Activated CD4-positive, alpha-beta T cell treated with anti-CD3 and anti-CD28 coated beads for 36 hours (primary cell): ENCODE data around the gene FBXL15. TPM values are rescaled to one million over a fixed set of nuclear protein-coding genes. Genes with fewer than 3 reads are reported as not detected.

ENCODE experiments used
- ATAC-seq: fragments of 200-7000 bp; cut with Tn5 transposase; one replicate; pipeline ENCODE4 v1.10.0; 2021; ENCODE audit warnings: mild to moderate bottlenecking, moderate library complexity
- CTCF ChIA-PET: fragments of 350-600 bp; sonication (Branson Sonifier 250); formaldehyde crosslinking; loops from one replicate; lab custom pipeline; 2021; ENCODE audit warnings: antibody characterized with exemption; lab: Charles Lee
- POLR2A ChIA-PET: fragments of 350-600 bp; sonication (Branson Sonifier 250); formaldehyde crosslinking; loops from one replicate; lab custom pipeline; 2021; ENCODE audit warnings: antibody characterized with exemption, inconsistent platforms; lab: Charles Lee
- DNase-seq: peaks from one replicate; pipeline ENCODE4 v3.0.0-alpha.2; 2020
- H3K27ac Mint-ChIP-seq: one replicate; pipeline ENCODE4 v1.8.0; 2021; ENCODE audit warnings: mixed read lengths
- H3K27me3 Mint-ChIP-seq: one replicate; pipeline ENCODE4 v1.8.0; 2021; ENCODE audit warnings: mixed read lengths
- H3K36me3 Mint-ChIP-seq: one replicate; pipeline ENCODE4 v1.8.0; 2021; ENCODE audit warnings: low read depth, mixed read lengths
- H3K4me1 Mint-ChIP-seq: one replicate; pipeline ENCODE4 v1.8.0; 2021; ENCODE audit warnings: mixed read lengths
- H3K4me3 Mint-ChIP-seq: one replicate; pipeline ENCODE4 v1.8.0; 2021; ENCODE audit warnings: mild to moderate bottlenecking, moderate library complexity, mixed read lengths
- H3K9me3 Mint-ChIP-seq: one replicate; pipeline ENCODE4 v1.8.0; 2021; ENCODE audit warnings: low read depth, mixed read lengths
- intact Hi-C, 2 experiments: fragments of 100-400 bp; cut with DNase I in 1 of 2; cut with micrococcal nuclease in 1 of 2; formaldehyde crosslinking; loops; one replicate each; pipeline versions ENCODE4 v1.14.2 to v1.15.1; 2022 to 2024; cut with DNase I, micrococcal nuclease
- total RNA-seq, 2 experiments: library from RNA; stranded (reverse); gene quantifications; one replicate each; pipeline ENCODE4 v1.2.3, GENCODE V29; 2021

Gene FBXL15
- total RNA-seq, 2 experiments from 2014 or later, result 5.4 to 11.9 TPM

- Mint-ChIP-seq H3K27ac (peak overlapping the region; percentile 98), H3K4me1 (peaks cover 49% of the 10 kb centered on the region), H3K27me3 (no peaks in the 10 kb centered on the region), H3K4me3 (peak overlapping the region; percentile 95), H3K9me3 (no peaks in the 10 kb centered on the region), H3K36me3 (peaks cover 62% of the 10 kb centered on the region)
- DNase-seq (peak; percentile 36), ATAC-seq (no peak)
- intact Hi-C loops, result loop anchor here (5.0 to 10.0 kb wide), 4 partner anchors 35 to 565 kb away; partner anchors contain the start of genes CUEDC2 (in 1 of the 2) and TRIM8 (in 1 of the 2)
- ChIA-PET POLR2A (interaction anchor here (0.9 to 1.4 kb wide), 2 partner anchors 10 to 23 kb away, joined by 6 read pairs; partner anchors contain the start of gene FBXL15), CTCF (interaction anchor here (0.6 to 7.6 kb wide), 10 partner anchors 9 to 265 kb away, joined by 3 to 67 read pairs (median 8); partner anchors contain the start of genes FBXL15 and PPRC1)
Measured at GRCh38 chr10:102397222-102398171, 23.1 kb upstream of the FBXL15 start.

GRCh38 chr10:102398172-102399020 lies 22.2 kb upstream of the FBXL15 start:
- Mint-ChIP-seq H3K27me3 (no peaks in the 10 kb centered on the region), H3K27ac (peak overlapping the region; percentile 98), H3K4me1 (peaks cover 42% of the 10 kb centered on the region), H3K9me3 (no peaks in the 10 kb centered on the region), H3K4me3 (peak overlapping the region; percentile 95), H3K36me3 (peaks cover 62% of the 10 kb centered on the region)
- ATAC-seq (no peak), DNase-seq (peak; percentile 18)
- POLR2A ChIA-PET, result interaction anchor here (1.4 kb wide), 1 partner anchor 22 kb away, joined by 6 read pairs; the partner anchor contains the start of gene FBXL15
- intact Hi-C loops, result loop anchor here (1.0 to 10.0 kb wide), 9 partner anchors 11 to 566 kb away; partner anchors contain the start of genes CUEDC2 (in 2 of the 2) and TRIM8 (in 1 of the 2)
- CTCF ChIA-PET, result interaction anchor here (0.6 to 7.6 kb wide), 20 partner anchors 9 to 1335 kb away, joined by 3 to 67 read pairs (median 6); partner anchors contain the start of genes C10orf95, FBXL15, SUFU and TRIM8

- ChIA-PET CTCF (interaction anchor here (0.5 to 7.6 kb wide), 28 partner anchors 8 to 1334 kb away, joined by 3 to 67 read pairs (median 4); partner anchors contain the start of genes C10orf95, FBXL15, SUFU and TRIM8), POLR2A (interaction anchor here (0.6 to 1.4 kb wide), 4 partner anchors 21 to 168 kb away, joined by 3 to 6 read pairs (median 4); partner anchors contain the start of genes CUEDC2 and FBXL15)
- no peaks in the 10 kb centered on the region for H3K9me3 Mint-ChIP-seq
- no peaks in the 10 kb centered on the region for H3K27me3 Mint-ChIP-seq
- H3K36me3 Mint-ChIP-seq, result peaks cover 65% of the 10 kb centered on the region
- DNase-seq (peak; percentile 94), ATAC-seq (peak; percentile 60)
- peaks cover 41% of the 10 kb centered on the region for H3K4me1 Mint-ChIP-seq
- peak overlapping the region; percentile 95 for H3K4me3 Mint-ChIP-seq
- intact Hi-C loops, result loop anchor here (1.0 to 10.0 kb wide), 9 partner anchors 10 to 567 kb away; partner anchors contain the start of genes CUEDC2 (in 2 of the 2) and TRIM8 (in 1 of the 2)
- peak overlapping the region; percentile 98 for H3K27ac Mint-ChIP-seq
Measured at GRCh38 chr10:102399217-102400021, 21.2 kb upstream of the FBXL15 start.

GRCh38 chr10:102400076-102400475 lies 20.6 kb upstream of the FBXL15 start:
- Mint-ChIP-seq H3K36me3 (peaks cover 60% of the 10 kb centered on the region), H3K9me3 (no peaks in the 10 kb centered on the region), H3K4me3 (peak overlapping the region; percentile 95), H3K27ac (peak overlapping the region; percentile 98), H3K4me1 (peaks cover 41% of the 10 kb centered on the region), H3K27me3 (no peaks in the 10 kb centered on the region)
- ATAC-seq (no peak), DNase-seq (no peak)
- ChIA-PET POLR2A (interaction anchor here (0.6 to 1.0 kb wide), 2 partner anchors 32 to 35 kb away, joined by 3 to 4 read pairs; partner anchors contain the start of gene CUEDC2), CTCF (interaction anchor here (0.5 to 5.3 kb wide), 18 partner anchors 7 to 441 kb away, joined by 3 to 39 read pairs (median 6); partner anchors contain the start of genes C10orf95 and SUFU)
- intact Hi-C loops, result no loop called here

GRCh38 chr10:102400598-102401341 lies 19.9 kb upstream of the FBXL15 start:
- ATAC-seq (no peak), DNase-seq (no peak)
- no peaks in the 10 kb centered on the region for H3K9me3 Mint-ChIP-seq
- H3K27ac Mint-ChIP-seq, result peak overlapping the region; percentile 98
- intact Hi-C loops, result no loop called here
- H3K4me1 Mint-ChIP-seq, result peaks cover 41% of the 10 kb centered on the region
- H3K27me3 Mint-ChIP-seq, result no peaks in the 10 kb centered on the region
- CTCF ChIA-PET, result interaction anchor here (0.5 to 5.3 kb wide), 7 partner anchors 9 to 181 kb away, joined by 3 to 39 read pairs (median 4); no protein-coding TSS in a partner anchor
- peaks cover 57% of the 10 kb centered on the region for H3K36me3 Mint-ChIP-seq
- POLR2A ChIA-PET, result interaction anchor here (0.6 kb wide), 1 partner anchor 35 kb away, joined by 3 read pairs; no protein-coding TSS in a partner anchor
- peak overlapping the region; percentile 20 for H3K4me3 Mint-ChIP-seq

GRCh38 chr10:102401342-102401654 lies 19.3 kb upstream of the FBXL15 start:
- no peaks in the 10 kb centered on the region for H3K27me3 Mint-ChIP-seq
- ChIA-PET POLR2A (no interaction called here), CTCF (interaction anchor here (0.6 to 4.6 kb wide), 3 partner anchors 8 to 171 kb away, joined by 4 to 39 read pairs (median 18); partner anchors contain the start of gene NFKB2)
- H3K36me3 Mint-ChIP-seq, result peaks cover 52% of the 10 kb centered on the region
- no peak overlapping the region for H3K4me3 Mint-ChIP-seq
- intact Hi-C loops, result no loop called here
- H3K9me3 Mint-ChIP-seq, result no peaks in the 10 kb centered on the region
- ATAC-seq (no peak), DNase-seq (no peak)
- peaks cover 39% of the 10 kb centered on the region for H3K4me1 Mint-ChIP-seq
- no peak overlapping the region for H3K27ac Mint-ChIP-seq

- DNase-seq, result no peak
Measured at GRCh38 chr10:102401735-102402511, 18.7 kb upstream of the FBXL15 start.

GRCh38 chr10:102402512-102402896 lies 18.1 kb upstream of the FBXL15 start:
- Mint-ChIP-seq H3K36me3 (peaks cover 41% of the 10 kb centered on the region), H3K9me3 (no peaks in the 10 kb centered on the region), H3K4me3 (no peak overlapping the region), H3K27ac (no peak overlapping the region), H3K27me3 (no peaks in the 10 kb centered on the region), H3K4me1 (peaks cover 27% of the 10 kb centered on the region)
- intact Hi-C loops, result no loop called here
- CTCF ChIA-PET, result interaction anchor here (0.7 to 4.6 kb wide), 9 partner anchors 9 to 222 kb away, joined by 3 to 21 read pairs (median 4); partner anchors contain the start of genes FBXL15 and NFKB2
- DNase-seq, result no peak
- POLR2A ChIA-PET, result no interaction called here
- no peak for ATAC-seq

More at GRCh38 chr10:102401735-102402511, 18.7 kb upstream of the FBXL15 start:
- Mint-ChIP-seq H3K4me1 (peaks cover 32% of the 10 kb centered on the region), H3K27ac (no peak overlapping the region), H3K4me3 (no peak overlapping the region), H3K27me3 (no peaks in the 10 kb centered on the region), H3K36me3 (peaks cover 46% of the 10 kb centered on the region), H3K9me3 (no peaks in the 10 kb centered on the region)
- intact Hi-C loops, result no loop called here
- ChIA-PET CTCF (interaction anchor here (0.6 to 4.6 kb wide), 5 partner anchors 8 to 172 kb away, joined by 3 to 21 read pairs (median 4); partner anchors contain the start of gene NFKB2), POLR2A (no interaction called here)
- ATAC-seq, result no peak

GRCh38 chr10:102403115-102403514 lies 17.5 kb upstream of the FBXL15 start:
- Mint-ChIP-seq H3K27ac (no peak overlapping the region), H3K4me1 (peaks cover 26% of the 10 kb centered on the region), H3K9me3 (no peaks in the 10 kb centered on the region), H3K4me3 (no peak overlapping the region), H3K27me3 (peaks cover under 1% of the 10 kb centered on the region), H3K36me3 (peaks cover 35% of the 10 kb centered on the region)
- intact Hi-C loops, result no loop called here
- POLR2A ChIA-PET, result no interaction called here
- CTCF ChIA-PET, result interaction anchor here (0.7 to 4.6 kb wide), 11 partner anchors 9 to 221 kb away, joined by 3 to 21 read pairs (median 4); partner anchors contain the start of genes FBXL15 and NFKB2
- no peak for ATAC-seq
- DNase-seq, result no peak
